Measurements from ENCODE around the gene NNAT. TPM values are rescaled to one million over a fixed set of nuclear protein-coding genes. Genes with fewer than 3 reads are reported as not detected.
A peak's percentile ranks its signal among the peaks of the same experiment; 100 is the strongest.

The NNAT gene
- total RNA-seq, 2 donors from 2014 or later, result 0.78 to 2.6 TPM

- no peak overlapping the region for H3K4me3 ChIP-seq
- no peak for TF ChIP-seq CTCF (IDR thresholded peaks at IDR 0.05)
- peaks cover 21% of the 10 kb centered on the region for H3K36me3 ChIP-seq
- H3K27me3 ChIP-seq, result no peaks in the 10 kb centered on the region
- peaks cover 0 to 81% of the 10 kb centered on the region in 2 donors for H3K4me1 ChIP-seq
- peak overlapping the region; percentile 56 to 60 for H3K27ac ChIP-seq
- DNase-seq (ENCODE audit: low spot score), result no peak
- no peaks in the 10 kb centered on the region for H3K9me3 ChIP-seq
These were observed 1.3 kb upstream of the NNAT start for GRCh38 chr20:37519508-37520418.

- peaks cover 15% of the 10 kb centered on the region for H3K36me3 ChIP-seq
- no peak for TF ChIP-seq CTCF (IDR thresholded peaks at IDR 0.05)
- H3K4me3 ChIP-seq, result no peak overlapping the region
- peaks cover 0 to 89% of the 10 kb centered on the region in 2 donors for H3K4me1 ChIP-seq
- H3K27me3 ChIP-seq, result no peaks in the 10 kb centered on the region
- H3K27ac ChIP-seq, result no peak overlapping the region
- no peak for DNase-seq (ENCODE audit: low spot score)
- no peaks in the 10 kb centered on the region for H3K9me3 ChIP-seq
These were observed 563 bp upstream of the NNAT start for GRCh38 chr20:37520419-37520955.

GRCh38 chr20:37522260-37523011, 1.4 kb downstream of the NNAT start:
- Histone ChIP-seq H3K4me3 (no peak overlapping the region), H3K36me3 (peaks cover 11% of the 10 kb centered on the region), H3K9me3 (no peaks in the 10 kb centered on the region), H3K27me3 (no peaks in the 10 kb centered on the region), H3K4me1 (peaks cover 0 to 92% of the 10 kb centered on the region in 2 donors), H3K27ac (peak overlapping the region; percentile 17 to 28)
- TF ChIP-seq CTCF (IDR thresholded peaks at IDR 0.05), result no peak
- no peak for DNase-seq (ENCODE audit: low spot score)

- no peak for DNase-seq (ENCODE audit: low spot score)
- no peaks in the 10 kb centered on the region for H3K9me3 ChIP-seq
- peaks cover 8% of the 10 kb centered on the region for H3K36me3 ChIP-seq
- H3K4me1 ChIP-seq, result peaks cover 0 to 87% of the 10 kb centered on the region in 2 donors
- no peak overlapping the region for H3K4me3 ChIP-seq
- peak overlapping the region; percentile 17 to 28 for H3K27ac ChIP-seq
- no peak for TF ChIP-seq CTCF (IDR thresholded peaks at IDR 0.05)
- H3K27me3 ChIP-seq, result no peaks in the 10 kb centered on the region
These were observed 2.0 kb downstream of the NNAT start for GRCh38 chr20:37523012-37523391.

GRCh38 chr20:37523911-37524700, 3.1 kb downstream of the NNAT start:
- Histone ChIP-seq H3K27ac (peak overlapping the region in 1 of 2 donors; percentile 31), H3K4me1 (peaks cover 0 to 84% of the 10 kb centered on the region in 2 donors), H3K4me3 (no peak overlapping the region), H3K9me3 (no peaks in the 10 kb centered on the region), H3K27me3 (no peaks in the 10 kb centered on the region), H3K36me3 (no peaks in the 10 kb centered on the region)
- no peak for DNase-seq (ENCODE audit: low spot score)
- no peak for TF ChIP-seq CTCF (IDR thresholded peaks at IDR 0.05)

All from right atrium auricular region (tissue), 2 donors.